ENCODE results near the gene DSG3. TPM values are rescaled to one million over a fixed set of nuclear protein-coding genes. Genes with fewer than 3 reads are reported as not detected.
"Not testable (repeated sequence)": the region's sequence is repeated elsewhere in the genome, so short reads cannot be mapped to it uniquely, and the experiment has no call there.

DSG3 gene
- total and polyA plus RNA-seq, 5 donors from 2014 or later, result not detected

- Histone ChIP-seq H3K36me3 (ENCODE audit: control insufficient read depth, insufficient read depth, low read length) (no peaks in the 10 kb centered on the region), H3K27me3 (ENCODE audit: control insufficient read depth, insufficient read depth, low read length) (peaks cover 5% of the 10 kb centered on the region), H3K9me3 (ENCODE audit: control insufficient read depth in 2 of 2, low read length in 2 of 2) (no peaks in the 10 kb centered on the region), H3K4me3 (ENCODE audit: low read depth, low read length) (no peak overlapping the region), H3K27ac (ENCODE audit: insufficient read depth, low read length, poor library complexity, severe bottlenecking) (no peak overlapping the region), H3K4me1 (ENCODE audit: control insufficient read depth, insufficient read depth, low read length, poor library complexity, severe bottlenecking) (no peaks in the 10 kb centered on the region)
- DNase-seq (no peak), ATAC-seq (ENCODE audit: low read depth in 2 of 2) (no peak)
- Mint-ChIP-seq H3K4me1 (peaks cover 0 to 3% (median under 1%) of the 10 kb centered on the region in 4 donors), H3K36me3 (no peaks in the 10 kb centered on the region), H3K9me3 (peaks cover 0 to 4% (median 0%) of the 10 kb centered on the region in 7 donors), H3K27me3 (peaks cover 13% of the 10 kb centered on the region), H3K4me3 (no peak overlapping the region), H3K27ac (no peak overlapping the region)
Observed at GRCh38 chr18:31493941-31494340, 46.4 kb downstream of the DSG3 start.

GRCh38 chr18:31494705-31495244, 47.2 kb downstream of the DSG3 start:
- not testable (repeated sequence) for H3K4me3 Mint-ChIP-seq; H3K4me1 ChIP-seq (ENCODE audit: control insufficient read depth, insufficient read depth, low read length, poor library complexity, severe bottlenecking); H3K9me3 ChIP-seq (ENCODE audit: control insufficient read depth in 2 of 2, low read length in 2 of 2); ATAC-seq (ENCODE audit: low read depth in 2 of 2); H3K36me3 ChIP-seq (ENCODE audit: control insufficient read depth, insufficient read depth, low read length); H3K27ac ChIP-seq (ENCODE audit: insufficient read depth, low read length, poor library complexity, severe bottlenecking); H3K4me1 Mint-ChIP-seq; H3K9me3 Mint-ChIP-seq; H3K4me3 ChIP-seq (ENCODE audit: low read depth, low read length); H3K27me3 ChIP-seq (ENCODE audit: control insufficient read depth, insufficient read depth, low read length); H3K36me3 Mint-ChIP-seq; DNase-seq; H3K27ac Mint-ChIP-seq
- H3K27me3 Mint-ChIP-seq, result peaks cover 19% of the 10 kb centered on the region

- no peak overlapping the region for H3K27ac Mint-ChIP-seq
- no peaks in the 10 kb centered on the region for H3K4me1 ChIP-seq (ENCODE audit: control insufficient read depth, insufficient read depth, low read length, poor library complexity, severe bottlenecking)
- no peak overlapping the region for H3K4me3 Mint-ChIP-seq
- H3K4me1 Mint-ChIP-seq, result peaks cover 0 to 4% (median 1%) of the 10 kb centered on the region in 4 donors
- peaks cover 0 to 1% (median 0%) of the 10 kb centered on the region in 7 donors for H3K9me3 Mint-ChIP-seq
- H3K36me3 Mint-ChIP-seq, result no peaks in the 10 kb centered on the region
- ATAC-seq (ENCODE audit: low read depth in 2 of 2), result no peak
- no peak overlapping the region for H3K4me3 ChIP-seq (ENCODE audit: low read depth, low read length)
- no peaks in the 10 kb centered on the region for H3K9me3 ChIP-seq (ENCODE audit: control insufficient read depth in 2 of 2, low read length in 2 of 2)
- no peaks in the 10 kb centered on the region for H3K36me3 ChIP-seq (ENCODE audit: control insufficient read depth, insufficient read depth, low read length)
- peaks cover 29% of the 10 kb centered on the region for H3K27me3 Mint-ChIP-seq
- peaks cover 9% of the 10 kb centered on the region for H3K27me3 ChIP-seq (ENCODE audit: control insufficient read depth, insufficient read depth, low read length)
- DNase-seq, result no peak
- H3K27ac ChIP-seq (ENCODE audit: insufficient read depth, low read length, poor library complexity, severe bottlenecking), result no peak overlapping the region
Observed at GRCh38 chr18:31497404-31497835, 49.9 kb downstream of the DSG3 start.

GRCh38 chr18:31497836-31498573, 50.5 kb downstream of the DSG3 start, which contains the start of gene DSG2:
Gene DSG2, plus strand, starts transcription at chr18:31498177. Its CDS starts 75 bp downstream, at chr18:31498252.
- no peak within 1 kb of the TSS for H3K27ac Mint-ChIP-seq
- no peak within 1 kb of the TSS for H3K4me3 ChIP-seq (ENCODE audit: low read depth, low read length)

GRCh38 chr18:31498574-31499524, 51.3 kb downstream of the DSG3 start:
- Histone ChIP-seq H3K9me3 (ENCODE audit: control insufficient read depth in 2 of 2, low read length in 2 of 2) (no peaks in the 10 kb centered on the region), H3K4me3 (ENCODE audit: low read depth, low read length) (no peak overlapping the region), H3K4me1 (ENCODE audit: control insufficient read depth, insufficient read depth, low read length, poor library complexity, severe bottlenecking) (no peaks in the 10 kb centered on the region), H3K27ac (ENCODE audit: insufficient read depth, low read length, poor library complexity, severe bottlenecking) (no peak overlapping the region), H3K27me3 (ENCODE audit: control insufficient read depth, insufficient read depth, low read length) (peaks cover 9% of the 10 kb centered on the region), H3K36me3 (ENCODE audit: control insufficient read depth, insufficient read depth, low read length) (no peaks in the 10 kb centered on the region)
- Mint-ChIP-seq H3K36me3 (no peaks in the 10 kb centered on the region), H3K9me3 (peaks cover 0 to 1% (median 0%) of the 10 kb centered on the region in 7 donors), H3K27me3 (peaks cover 29% of the 10 kb centered on the region), H3K4me3 (peak overlapping the region in 2 of 4 donors; percentile 29 to 55), H3K27ac (no peak overlapping the region), H3K4me1 (peaks cover 0 to 4% (median 1%) of the 10 kb centered on the region in 4 donors)
- DNase-seq, result no peak
- ATAC-seq (ENCODE audit: low read depth in 2 of 2), result no peak

More at GRCh38 chr18:31497836-31498573, 50.5 kb downstream of the DSG3 start, which contains the start of gene DSG2:
- H3K4me3 Mint-ChIP-seq, result peak within 1 kb of the TSS in 2 of 4 donors; percentile 29 to 55
- no peaks in the 10 kb centered on the region for H3K36me3 Mint-ChIP-seq
- Histone ChIP-seq H3K4me1 (ENCODE audit: control insufficient read depth, insufficient read depth, low read length, poor library complexity, severe bottlenecking) (no peaks in the 10 kb centered on the region), H3K27me3 (ENCODE audit: control insufficient read depth, insufficient read depth, low read length) (peaks cover 9% of the 10 kb centered on the region), H3K27ac (ENCODE audit: insufficient read depth, low read length, poor library complexity, severe bottlenecking) (no peak within 1 kb of the TSS), H3K9me3 (ENCODE audit: control insufficient read depth in 2 of 2, low read length in 2 of 2) (no peaks in the 10 kb centered on the region), H3K36me3 (ENCODE audit: control insufficient read depth, insufficient read depth, low read length) (no peaks in the 10 kb centered on the region)
- ATAC-seq (ENCODE audit: low read depth in 2 of 2) (peak in 1 of 2 donors; percentile 22), DNase-seq (peak in 1 of 3 donors; percentile 1)
- H3K4me1 Mint-ChIP-seq, result peaks cover 0 to 4% (median 1%) of the 10 kb centered on the region in 4 donors
- H3K9me3 Mint-ChIP-seq, result peaks cover 0 to 1% (median 0%) of the 10 kb centered on the region in 7 donors
- H3K27me3 Mint-ChIP-seq, result peaks cover 29% of the 10 kb centered on the region

- no peaks in the 10 kb centered on the region for H3K36me3 Mint-ChIP-seq
- no peaks in the 10 kb centered on the region for H3K4me1 ChIP-seq (ENCODE audit: control insufficient read depth, insufficient read depth, low read length, poor library complexity, severe bottlenecking)
- H3K27ac Mint-ChIP-seq, result no peak overlapping the region
- ATAC-seq (ENCODE audit: low read depth in 2 of 2) (peak in 1 of 2 donors; percentile 11), DNase-seq (no peak)
- H3K27ac ChIP-seq (ENCODE audit: insufficient read depth, low read length, poor library complexity, severe bottlenecking), result no peak overlapping the region
- peaks cover 0 to 4% (median 1%) of the 10 kb centered on the region in 4 donors for H3K4me1 Mint-ChIP-seq
- no peak overlapping the region for H3K4me3 Mint-ChIP-seq
- no peaks in the 10 kb centered on the region for H3K9me3 Mint-ChIP-seq
- peaks cover 29% of the 10 kb centered on the region for H3K27me3 Mint-ChIP-seq
- no peaks in the 10 kb centered on the region for H3K36me3 ChIP-seq (ENCODE audit: control insufficient read depth, insufficient read depth, low read length)
- no peak overlapping the region for H3K4me3 ChIP-seq (ENCODE audit: low read depth, low read length)
- H3K27me3 ChIP-seq (ENCODE audit: control insufficient read depth, insufficient read depth, low read length), result peaks cover 9% of the 10 kb centered on the region
- H3K9me3 ChIP-seq (ENCODE audit: control insufficient read depth in 2 of 2, low read length in 2 of 2), result no peaks in the 10 kb centered on the region
Observed at GRCh38 chr18:31500051-31500688, 52.6 kb downstream of the DSG3 start.

GRCh38 chr18:31503011-31503410, 55.5 kb downstream of the DSG3 start:
- H3K4me1 Mint-ChIP-seq, result peaks cover 0 to 4% (median 1%) of the 10 kb centered on the region in 4 donors
- no peaks in the 10 kb centered on the region for H3K9me3 ChIP-seq (ENCODE audit: control insufficient read depth in 2 of 2, low read length in 2 of 2)

More at GRCh38 chr18:31503011-31503410, 55.5 kb downstream of the DSG3 start:
- Mint-ChIP-seq H3K9me3 (peaks cover 0 to 2% (median 0%) of the 10 kb centered on the region in 7 donors), H3K27me3 (peaks cover 17% of the 10 kb centered on the region), H3K36me3 (no peaks in the 10 kb centered on the region), H3K4me3 (no peak overlapping the region), H3K27ac (no peak overlapping the region)
- H3K4me3 ChIP-seq (ENCODE audit: low read depth, low read length), result no peak overlapping the region
- no peak for ATAC-seq (ENCODE audit: low read depth in 2 of 2)
- H3K4me1 ChIP-seq (ENCODE audit: control insufficient read depth, insufficient read depth, low read length, poor library complexity, severe bottlenecking), result no peaks in the 10 kb centered on the region
- no peak overlapping the region for H3K27ac ChIP-seq (ENCODE audit: insufficient read depth, low read length, poor library complexity, severe bottlenecking)
- no peaks in the 10 kb centered on the region for H3K36me3 ChIP-seq (ENCODE audit: control insufficient read depth, insufficient read depth, low read length)
- H3K27me3 ChIP-seq (ENCODE audit: control insufficient read depth, insufficient read depth, low read length), result peaks cover 4% of the 10 kb centered on the region
- no peak for DNase-seq
